HFF-Myc (cell line): ENCODE data around the gene LSAMP.

Source experiments
- DNase-seq: peaks from one replicate; pipeline ENCODE4 v3.0.0-alpha.2; 2011; ENCODE audit warnings: low read depth; ENCODE audit errors: extremely low read depth
- H3K4me3 ChIP-seq: replicated peaks from 2 replicates; pipeline ENCODE4 v1.5.1; 2011; ENCODE audit warnings: low read depth, mild to moderate bottlenecking, control low read depth, low read length
- CTCF ChIP-seq: IDR thresholded peaks from 2 replicates; pipeline ENCODE4 v1.5.1; 2012; ENCODE audit warnings: mild to moderate bottlenecking, low read depth, low read length, control low read depth; ENCODE audit errors: missing control alignments

The LSAMP gene

GRCh38 chr3:116444819-116445310 lies 422 bp downstream of the LSAMP start:
- TF ChIP-seq CTCF: no peak
- peak overlapping the region; percentile 55 for H3K4me3 ChIP-seq
- DNase-seq: no peak

- DNase-seq: no peak
- no peak for TF ChIP-seq CTCF
- H3K4me3 ChIP-seq: peak overlapping the region; percentile 55
These were observed 1.1 kb downstream of the LSAMP start for GRCh38 chr3:116444115-116444747.

- TF ChIP-seq CTCF: no peak
- no peak for DNase-seq
- H3K4me3 ChIP-seq: peak overlapping the region; percentile 55
These were observed 2.1 kb downstream of the LSAMP start for GRCh38 chr3:116443191-116443661.

- no peak for TF ChIP-seq CTCF
- H3K4me3 ChIP-seq: no peak overlapping the region
These were observed 2.8 kb downstream of the LSAMP start for GRCh38 chr3:116442331-116443021.

GRCh38 chr3:116441652-116442051 lies 3.6 kb downstream of the LSAMP start:
- H3K4me3 ChIP-seq: no peak overlapping the region
- DNase-seq: no peak
- no peak for TF ChIP-seq CTCF

More at GRCh38 chr3:116442331-116443021, 2.8 kb downstream of the LSAMP start:
- DNase-seq: no peak

- H3K4me3 ChIP-seq: no peak overlapping the region
- DNase-seq: peak; percentile 43
- TF ChIP-seq CTCF: no peak
These were observed 5.1 kb downstream of the LSAMP start for GRCh38 chr3:116440196-116440595.
